ENCODE results near the gene UNC13B.
A peak's percentile ranks its signal among the peaks of the same experiment; 100 is the strongest.

Gene UNC13B

GRCh38 chr9:35277171-35277520 lies 115.3 kb downstream of the UNC13B start:
- H3K4me3 ChIP-seq (ENCODE audit: low read depth, low read length), result no peak overlapping the region
- no peak overlapping the region for H3K27ac ChIP-seq (ENCODE audit: extremely low read depth, low read depth, low read length)
- no peaks in the 10 kb centered on the region for H3K4me1 ChIP-seq (ENCODE audit: control insufficient read depth, insufficient read depth, low read length)
- ChIA-PET POLR2A (no interaction called here), CTCF (interaction anchor here (0.6 kb wide), 1 partner anchor 49 kb away, joined by 3 read pairs; no protein-coding TSS in a partner anchor)
- H3K9me3 ChIP-seq (ENCODE audit: control insufficient read depth, insufficient read depth, low read depth, low read length), result no peaks in the 10 kb centered on the region
- no peaks in the 10 kb centered on the region for H3K36me3 ChIP-seq (ENCODE audit: control insufficient read depth in 2 of 2, insufficient read depth in 1 of 2, low read length in 2 of 2)
- TF ChIP-seq ZSCAN16 (tag by site-specific recombination; IDR thresholded peaks at IDR 0.05), result no peak
- TF ChIP-seq, protein P1, sequence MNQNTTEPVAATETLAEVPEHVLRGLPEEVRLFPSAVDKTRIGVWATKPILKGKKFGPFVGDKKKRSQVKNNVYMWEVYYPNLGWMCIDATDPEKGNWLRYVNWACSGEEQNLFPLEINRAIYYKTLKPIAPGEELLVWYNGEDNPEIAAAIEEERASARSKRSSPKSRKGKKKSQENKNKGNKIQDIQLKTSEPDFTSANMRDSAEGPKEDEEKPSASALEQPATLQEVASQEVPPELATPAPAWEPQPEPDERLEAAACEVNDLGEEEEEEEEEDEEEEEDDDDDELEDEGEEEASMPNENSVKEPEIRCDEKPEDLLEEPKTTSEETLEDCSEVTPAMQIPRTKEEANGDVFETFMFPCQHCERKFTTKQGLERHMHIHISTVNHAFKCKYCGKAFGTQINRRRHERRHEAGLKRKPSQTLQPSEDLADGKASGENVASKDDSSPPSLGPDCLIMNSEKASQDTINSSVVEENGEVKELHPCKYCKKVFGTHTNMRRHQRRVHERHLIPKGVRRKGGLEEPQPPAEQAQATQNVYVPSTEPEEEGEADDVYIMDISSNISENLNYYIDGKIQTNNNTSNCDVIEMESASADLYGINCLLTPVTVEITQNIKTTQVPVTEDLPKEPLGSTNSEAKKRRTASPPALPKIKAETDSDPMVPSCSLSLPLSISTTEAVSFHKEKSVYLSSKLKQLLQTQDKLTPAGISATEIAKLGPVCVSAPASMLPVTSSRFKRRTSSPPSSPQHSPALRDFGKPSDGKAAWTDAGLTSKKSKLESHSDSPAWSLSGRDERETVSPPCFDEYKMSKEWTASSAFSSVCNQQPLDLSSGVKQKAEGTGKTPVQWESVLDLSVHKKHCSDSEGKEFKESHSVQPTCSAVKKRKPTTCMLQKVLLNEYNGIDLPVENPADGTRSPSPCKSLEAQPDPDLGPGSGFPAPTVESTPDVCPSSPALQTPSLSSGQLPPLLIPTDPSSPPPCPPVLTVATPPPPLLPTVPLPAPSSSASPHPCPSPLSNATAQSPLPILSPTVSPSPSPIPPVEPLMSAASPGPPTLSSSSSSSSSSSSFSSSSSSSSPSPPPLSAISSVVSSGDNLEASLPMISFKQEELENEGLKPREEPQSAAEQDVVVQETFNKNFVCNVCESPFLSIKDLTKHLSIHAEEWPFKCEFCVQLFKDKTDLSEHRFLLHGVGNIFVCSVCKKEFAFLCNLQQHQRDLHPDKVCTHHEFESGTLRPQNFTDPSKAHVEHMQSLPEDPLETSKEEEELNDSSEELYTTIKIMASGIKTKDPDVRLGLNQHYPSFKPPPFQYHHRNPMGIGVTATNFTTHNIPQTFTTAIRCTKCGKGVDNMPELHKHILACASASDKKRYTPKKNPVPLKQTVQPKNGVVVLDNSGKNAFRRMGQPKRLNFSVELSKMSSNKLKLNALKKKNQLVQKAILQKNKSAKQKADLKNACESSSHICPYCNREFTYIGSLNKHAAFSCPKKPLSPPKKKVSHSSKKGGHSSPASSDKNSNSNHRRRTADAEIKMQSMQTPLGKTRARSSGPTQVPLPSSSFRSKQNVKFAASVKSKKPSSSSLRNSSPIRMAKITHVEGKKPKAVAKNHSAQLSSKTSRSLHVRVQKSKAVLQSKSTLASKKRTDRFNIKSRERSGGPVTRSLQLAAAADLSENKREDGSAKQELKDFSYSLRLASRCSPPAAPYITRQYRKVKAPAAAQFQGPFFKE (tag by site-specific recombination; IDR thresholded peaks at IDR 0.05; ENCODE audit: borderline replicate concordance), result no peak
- TF ChIP-seq ZNF768 (tag by site-specific recombination; IDR thresholded peaks at IDR 0.05), result no peak
- no peak for TF ChIP-seq ZNF37A (tag by site-specific recombination; IDR thresholded peaks at IDR 0.05)
- TF ChIP-seq TSHZ1 (tag by site-specific recombination; IDR thresholded peaks at IDR 0.05; ENCODE audit: borderline replicate concordance), result no peak

DNA sequence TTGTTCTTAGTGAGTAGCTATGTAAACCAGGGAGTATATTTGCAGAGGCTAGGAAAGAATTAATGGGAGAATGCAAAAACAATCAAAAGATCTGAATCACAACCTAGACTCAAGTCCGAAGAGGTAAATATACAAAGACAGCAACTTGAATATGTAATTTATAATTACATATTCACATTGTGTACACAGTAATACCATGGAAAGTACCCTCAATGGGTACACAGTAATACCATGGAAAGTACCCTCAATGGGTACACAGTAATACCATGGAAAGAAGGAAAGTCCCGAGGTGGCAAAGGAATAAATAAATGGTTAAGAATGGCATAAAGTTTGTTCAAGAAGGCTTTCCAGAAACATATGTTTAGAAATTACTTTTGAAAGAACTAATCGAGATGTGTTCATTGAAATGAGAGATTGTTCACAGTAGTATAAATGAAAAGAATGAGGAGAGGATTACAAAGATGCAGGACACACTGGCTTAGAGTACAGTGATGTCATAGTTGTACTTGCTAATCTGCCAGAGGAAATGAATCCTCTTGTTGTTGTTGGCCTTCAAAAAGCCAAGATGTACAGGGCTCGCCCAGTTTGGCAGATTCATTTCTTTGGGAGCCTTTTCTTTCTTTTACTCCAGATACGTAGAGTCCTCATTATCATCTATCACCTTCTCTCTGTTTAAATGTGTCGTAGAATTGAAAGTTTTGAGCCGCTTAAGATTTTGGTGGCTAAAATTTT lies 116.0 kb downstream of the UNC13B start:
- ChIA-PET POLR2A (no interaction called here), CTCF (interaction anchor here (0.6 kb wide), 1 partner anchor 48 kb away, joined by 3 read pairs; no protein-coding TSS in a partner anchor)
- no peak overlapping the region for H3K4me3 ChIP-seq (ENCODE audit: low read depth, low read length)
- no peaks in the 10 kb centered on the region for H3K36me3 ChIP-seq (ENCODE audit: control insufficient read depth in 2 of 2, insufficient read depth in 1 of 2, low read length in 2 of 2)
- H3K4me1 ChIP-seq (ENCODE audit: control insufficient read depth, insufficient read depth, low read length), result no peaks in the 10 kb centered on the region
- H3K9me3 ChIP-seq (ENCODE audit: control insufficient read depth, insufficient read depth, low read depth, low read length), result no peaks in the 10 kb centered on the region
- TF ChIP-seq ZNF37A (tag by site-specific recombination; IDR thresholded peaks at IDR 0.05) (no peak), ZBTB20 (tag by site-specific recombination; IDR thresholded peaks at IDR 0.05) (no peak), ZNF629 (tag by site-specific recombination; IDR thresholded peaks at IDR 0.05) (0 out of 2 replicates have a peak, but pooled peaks have one; percentile 17), ZNF324 (tag by site-specific recombination; IDR thresholded peaks at IDR 0.05) (no peak), ZNF610 (tag by site-specific recombination; IDR thresholded peaks at IDR 0.05; ENCODE audit: borderline replicate concordance) (no peak), RBAK (tag by site-specific recombination; IDR thresholded peaks at IDR 0.05) (no peak)
- TF ChIP-seq, protein P2, sequence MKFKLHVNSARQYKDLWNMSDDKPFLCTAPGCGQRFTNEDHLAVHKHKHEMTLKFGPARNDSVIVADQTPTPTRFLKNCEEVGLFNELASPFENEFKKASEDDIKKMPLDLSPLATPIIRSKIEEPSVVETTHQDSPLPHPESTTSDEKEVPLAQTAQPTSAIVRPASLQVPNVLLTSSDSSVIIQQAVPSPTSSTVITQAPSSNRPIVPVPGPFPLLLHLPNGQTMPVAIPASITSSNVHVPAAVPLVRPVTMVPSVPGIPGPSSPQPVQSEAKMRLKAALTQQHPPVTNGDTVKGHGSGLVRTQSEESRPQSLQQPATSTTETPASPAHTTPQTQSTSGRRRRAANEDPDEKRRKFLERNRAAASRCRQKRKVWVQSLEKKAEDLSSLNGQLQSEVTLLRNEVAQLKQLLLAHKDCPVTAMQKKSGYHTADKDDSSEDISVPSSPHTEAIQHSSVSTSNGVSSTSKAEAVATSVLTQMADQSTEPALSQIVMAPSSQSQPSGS (tag by site-specific recombination; IDR thresholded peaks at IDR 0.05; ENCODE audit: low read depth), result peak; percentile 40; the same call in 1 of the 2 replicates
- H3K27ac ChIP-seq (ENCODE audit: extremely low read depth, low read depth, low read length), result no peak overlapping the region
